ENCODE data around the gene AK1. TPM values are rescaled to one million over a fixed set of nuclear protein-coding genes. Genes with fewer than 3 reads are reported as not detected.
A peak's percentile ranks its signal among the peaks of the same experiment; 100 is the strongest.
"Not testable (repeated sequence)": the region's sequence is repeated elsewhere in the genome, so short reads cannot be mapped to it uniquely, and the experiment has no call there.

Gene AK1
- total and polyA plus RNA-seq, 4 donors: 63.8 to 386 (median 113) TPM

GRCh38 chr9:127837346-127837745 is 40.1 kb downstream of the AK1 start:
- Histone ChIP-seq H3K4me1 (ENCODE audit: control insufficient read depth in 5 of 5, insufficient read depth in 5 of 5, low read length in 5 of 5) (peaks cover 16 to 40% (median 31%) of the 10 kb centered on the region in 5 donors), H3K4me3 (no peak overlapping the region), H3K9me3 (ENCODE audit: control insufficient read depth in 4 of 4, insufficient read depth in 3 of 4, low read length in 3 of 4) (no peaks in the 10 kb centered on the region), H3K27ac (ENCODE audit: low read depth in 1 of 2, low read length in 1 of 2) (peak overlapping the region; percentile 79 to 96), H3K36me3 (ENCODE audit: control insufficient read depth in 4 of 4, insufficient read depth in 4 of 4, low read length in 4 of 4) (peaks cover 0 to 8% (median 2%) of the 10 kb centered on the region in 4 donors), H3K27me3 (ENCODE audit: control insufficient read depth in 3 of 3, insufficient read depth in 3 of 3, low read length in 2 of 3) (no peaks in the 10 kb centered on the region), H3K9ac (ENCODE audit: insufficient read depth in 1 of 2, low read length in 2 of 2) (no peak overlapping the region)
- 48 to 52% methylated on average over 4 of the region's 4 CpGs for WGBS, 2 donors
- no peak for TF ChIP-seq CTCF (IDR thresholded peaks at IDR 0.05; ENCODE audit: control extremely low read depth, extremely low read depth)
- DNase-seq (peak; percentile 51 to 70 (median 62)), ATAC-seq (ENCODE audit: insufficient read depth, low FRiP score) (no peak)

- not testable (repeated sequence) for DNase-seq; H3K36me3 ChIP-seq (ENCODE audit: control insufficient read depth in 4 of 4, insufficient read depth in 4 of 4, low read length in 4 of 4); H3K4me3 ChIP-seq; ATAC-seq (ENCODE audit: insufficient read depth, low FRiP score); H3K9me3 ChIP-seq (ENCODE audit: control insufficient read depth in 4 of 4, insufficient read depth in 3 of 4, low read length in 3 of 4); H3K9ac ChIP-seq (ENCODE audit: insufficient read depth in 1 of 2, low read length in 2 of 2); H3K27me3 ChIP-seq (ENCODE audit: control insufficient read depth in 3 of 3, insufficient read depth in 3 of 3, low read length in 2 of 3)
- Histone ChIP-seq H3K27ac (ENCODE audit: low read depth in 1 of 2, low read length in 1 of 2) (peak overlapping the region; percentile 34 to 96), H3K4me1 (ENCODE audit: control insufficient read depth in 5 of 5, insufficient read depth in 5 of 5, low read length in 5 of 5) (peaks cover 16 to 40% (median 31%) of the 10 kb centered on the region in 5 donors)
- WGBS, 2 donors: 56 to 82% methylated on average over 3 of the region's 3 CpGs
These were observed 40.9 kb downstream of the AK1 start for GRCh38 chr9:127836561-127836960.

GRCh38 chr9:127835991-127836516 is 41.4 kb downstream of the AK1 start:
- WGBS, 2 donors: 12 to 29% methylated on average over 17 of the region's 17 CpGs
- Histone ChIP-seq H3K9me3 (ENCODE audit: control insufficient read depth in 4 of 4, insufficient read depth in 3 of 4, low read length in 3 of 4) (no peaks in the 10 kb centered on the region), H3K4me1 (ENCODE audit: control insufficient read depth in 5 of 5, insufficient read depth in 5 of 5, low read length in 5 of 5) (peaks cover 16 to 40% (median 31%) of the 10 kb centered on the region in 5 donors), H3K27ac (ENCODE audit: low read depth in 1 of 2, low read length in 1 of 2) (peak overlapping the region; percentile 34 to 96), H3K4me3 (no peak overlapping the region), H3K9ac (ENCODE audit: insufficient read depth in 1 of 2, low read length in 2 of 2) (peak overlapping the region in 1 of 2 donors; percentile 63), H3K36me3 (ENCODE audit: control insufficient read depth in 4 of 4, insufficient read depth in 4 of 4, low read length in 4 of 4) (peaks cover 0 to 3% (median 0%) of the 10 kb centered on the region in 4 donors), H3K27me3 (ENCODE audit: control insufficient read depth in 3 of 3, insufficient read depth in 3 of 3, low read length in 2 of 3) (no peaks in the 10 kb centered on the region)
- ATAC-seq (ENCODE audit: insufficient read depth, low FRiP score): no peak
- DNase-seq: peak; percentile 47 to 67 (median 61)
- no peak for TF ChIP-seq CTCF (IDR thresholded peaks at IDR 0.05; ENCODE audit: control extremely low read depth, extremely low read depth)

- no peak overlapping the region for H3K9ac ChIP-seq (ENCODE audit: insufficient read depth in 1 of 2, low read length in 2 of 2)
- WGBS, 2 donors: 10 to 30% methylated on average over 1 of the region's 1 CpG
- H3K4me1 ChIP-seq (ENCODE audit: control insufficient read depth in 5 of 5, insufficient read depth in 5 of 5, low read length in 5 of 5): peaks cover 16 to 43% (median 30%) of the 10 kb centered on the region in 5 donors
- peak overlapping the region in 1 of 2 donors; percentile 59 for H3K27ac ChIP-seq (ENCODE audit: low read depth in 1 of 2, low read length in 1 of 2)
- H3K4me3 ChIP-seq: no peak overlapping the region
- H3K36me3 ChIP-seq (ENCODE audit: control insufficient read depth in 4 of 4, insufficient read depth in 4 of 4, low read length in 4 of 4): peaks cover 0 to 6% (median 2%) of the 10 kb centered on the region in 4 donors
- DNase-seq (peak in 2 of 3 donors; percentile 68 to 70), ATAC-seq (ENCODE audit: insufficient read depth, low FRiP score) (no peak)
- no peak for TF ChIP-seq CTCF (IDR thresholded peaks at IDR 0.05; ENCODE audit: control extremely low read depth, extremely low read depth)
- no peaks in the 10 kb centered on the region for H3K27me3 ChIP-seq (ENCODE audit: control insufficient read depth in 3 of 3, insufficient read depth in 3 of 3, low read length in 2 of 3)
- H3K9me3 ChIP-seq (ENCODE audit: control insufficient read depth in 4 of 4, insufficient read depth in 3 of 4, low read length in 3 of 4): no peaks in the 10 kb centered on the region
These were observed 43.9 kb downstream of the AK1 start for GRCh38 chr9:127833555-127833954.

All from lung (tissue), 12 donors.